ENCODE results near the gene FGD5.
"Not testable (repeated sequence)": the region's sequence is repeated elsewhere in the genome, so short reads cannot be mapped to it uniquely, and the experiment has no call there.

Gene FGD5

DNA sequence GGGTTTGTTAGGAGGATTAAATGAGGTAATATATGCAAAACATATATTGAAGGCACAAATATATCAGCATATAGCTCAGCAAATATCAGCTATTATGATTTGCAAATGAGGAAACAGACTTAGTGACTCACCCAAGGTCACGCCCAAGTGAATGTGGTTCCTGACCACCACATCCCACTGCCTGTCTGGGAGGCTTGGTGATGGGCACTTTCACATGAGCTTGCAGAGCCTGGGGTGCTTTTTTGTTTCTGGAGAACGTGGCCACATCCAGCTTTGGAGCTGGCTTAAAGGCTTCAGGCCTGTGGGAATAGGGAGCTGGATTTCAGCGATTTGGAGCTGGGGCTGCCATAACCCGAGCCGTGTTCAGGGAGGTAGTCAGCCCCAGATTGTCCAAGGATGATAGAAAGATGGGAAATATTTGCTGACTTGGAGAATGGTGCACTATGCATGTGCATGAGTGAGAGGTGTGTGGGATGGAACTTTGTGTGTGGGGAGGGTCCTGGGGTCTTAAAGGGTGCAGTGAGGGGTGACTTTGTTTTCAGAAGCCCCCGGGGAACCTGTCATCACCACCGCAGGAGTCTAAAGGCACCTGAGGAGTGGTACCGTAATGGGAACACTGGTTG is 12.0 kb upstream of the FGD5 start:
- no peak for DNase-seq (ENCODE audit: low read depth)

DNA sequence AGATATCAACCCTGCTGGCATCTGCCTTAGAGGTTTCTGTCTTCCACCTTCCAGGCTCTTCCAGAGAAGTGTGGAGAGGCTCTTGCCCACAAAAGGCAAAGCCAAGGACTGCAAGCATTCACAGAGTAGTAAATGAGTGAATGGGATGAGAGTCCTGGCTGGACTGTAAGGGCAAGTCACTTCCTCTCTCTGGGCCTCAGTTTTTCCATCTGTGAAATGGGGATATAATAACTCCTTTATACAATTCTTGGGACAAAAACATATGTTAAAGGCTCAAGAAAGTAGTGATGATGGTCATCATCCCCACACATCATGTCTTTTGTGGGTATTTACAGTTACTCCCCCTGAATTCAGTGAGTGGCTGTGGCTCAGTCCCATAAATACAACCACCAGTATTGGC is 10.7 kb upstream of the FGD5 start:
- DNase-seq (ENCODE audit: low read depth), result no peak

DNA sequence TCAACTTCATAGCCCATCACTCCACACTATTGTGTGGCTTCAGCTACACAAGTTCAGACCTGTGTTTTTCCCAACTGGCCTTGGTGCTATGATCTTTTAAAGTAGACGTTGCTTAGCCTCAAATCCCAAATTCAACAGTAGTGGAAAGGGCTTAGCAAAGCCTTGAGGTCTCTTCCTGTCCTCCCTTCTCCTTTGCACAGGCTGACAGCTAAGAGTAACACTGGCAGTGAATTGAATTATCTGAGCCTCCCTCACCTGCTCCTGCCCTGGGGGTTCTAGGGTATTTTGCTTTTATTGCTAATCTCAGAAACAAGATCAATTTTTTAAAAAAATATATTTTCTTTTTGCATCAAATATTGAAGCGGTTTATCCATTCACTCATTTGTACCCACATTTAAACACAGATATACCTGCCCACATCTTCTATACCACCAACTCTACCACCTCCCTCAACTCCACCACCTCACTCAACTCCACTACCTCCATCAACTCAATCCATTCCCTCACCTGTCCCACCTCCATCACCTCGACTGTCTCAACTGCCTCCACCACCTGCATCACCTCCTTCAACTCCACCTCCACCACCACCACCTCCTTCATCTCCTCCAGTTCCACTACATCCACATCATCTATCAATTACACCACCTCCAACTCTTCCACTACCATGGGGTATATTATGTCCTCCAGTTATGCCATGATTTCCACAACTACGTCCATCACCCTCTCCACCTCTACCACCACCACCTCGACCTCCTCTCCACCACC is 10.1 kb upstream of the FGD5 start:
- DNase-seq (ENCODE audit: low read depth), result no peak

DNA sequence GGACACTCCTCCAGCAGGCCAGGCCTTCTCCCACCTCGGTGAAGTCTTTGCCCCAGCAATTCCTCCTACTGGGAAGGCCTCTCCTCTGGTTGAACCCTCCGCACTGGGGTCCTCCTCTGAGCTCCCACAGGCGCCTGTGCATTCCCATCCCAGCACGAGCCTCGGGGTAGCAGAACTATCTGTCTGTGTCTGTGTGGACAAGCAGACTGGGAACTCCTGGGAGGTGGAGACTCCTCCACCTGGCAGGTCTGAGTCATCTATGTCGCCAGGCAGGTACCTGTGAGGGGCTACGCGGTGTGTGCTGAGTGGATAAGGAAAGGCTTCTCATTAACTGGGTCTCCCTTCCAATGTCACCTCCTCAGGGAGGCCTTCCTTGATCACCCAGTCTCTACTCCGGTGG is 9.2 kb upstream of the FGD5 start:
- DNase-seq (ENCODE audit: low read depth), result not testable (repeated sequence)

DNA sequence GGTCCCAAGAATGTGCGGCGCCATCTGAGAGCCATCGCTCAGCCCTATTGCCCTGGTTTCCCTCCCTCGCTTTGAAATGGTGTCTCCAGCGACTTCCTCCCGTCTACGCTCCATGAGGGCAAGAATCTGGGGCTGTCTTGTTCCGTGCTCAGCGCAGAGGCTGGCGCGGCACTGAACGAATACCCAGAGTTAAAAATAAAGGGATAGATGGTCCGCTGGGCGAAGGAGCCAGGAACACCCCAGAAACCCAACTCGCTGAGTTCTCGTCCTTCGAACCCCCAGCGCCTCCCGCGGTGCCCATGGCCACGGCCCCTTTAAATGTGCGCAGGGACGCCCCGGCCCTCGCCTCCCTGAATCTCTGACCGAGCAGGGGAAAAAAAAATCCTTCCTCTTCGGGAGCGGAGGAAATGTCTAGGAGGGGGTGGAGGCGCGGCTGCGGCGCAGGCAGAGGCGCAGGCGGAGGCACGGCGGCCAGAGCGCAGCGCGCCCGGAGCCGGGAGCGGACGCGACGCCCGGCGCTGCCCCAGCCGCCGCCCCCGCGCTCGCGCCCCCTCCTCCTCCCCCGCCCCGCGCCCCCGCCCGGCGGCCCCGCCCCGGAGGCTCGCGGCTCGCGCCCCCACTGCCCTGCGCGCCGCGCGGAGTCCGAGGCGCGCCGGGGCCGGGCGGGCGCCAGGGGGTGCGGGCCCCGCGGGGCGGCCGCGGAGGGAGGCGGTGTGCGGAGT is 8.5 kb upstream of the FGD5 start:
- no peak for DNase-seq (ENCODE audit: low read depth)

DNA sequence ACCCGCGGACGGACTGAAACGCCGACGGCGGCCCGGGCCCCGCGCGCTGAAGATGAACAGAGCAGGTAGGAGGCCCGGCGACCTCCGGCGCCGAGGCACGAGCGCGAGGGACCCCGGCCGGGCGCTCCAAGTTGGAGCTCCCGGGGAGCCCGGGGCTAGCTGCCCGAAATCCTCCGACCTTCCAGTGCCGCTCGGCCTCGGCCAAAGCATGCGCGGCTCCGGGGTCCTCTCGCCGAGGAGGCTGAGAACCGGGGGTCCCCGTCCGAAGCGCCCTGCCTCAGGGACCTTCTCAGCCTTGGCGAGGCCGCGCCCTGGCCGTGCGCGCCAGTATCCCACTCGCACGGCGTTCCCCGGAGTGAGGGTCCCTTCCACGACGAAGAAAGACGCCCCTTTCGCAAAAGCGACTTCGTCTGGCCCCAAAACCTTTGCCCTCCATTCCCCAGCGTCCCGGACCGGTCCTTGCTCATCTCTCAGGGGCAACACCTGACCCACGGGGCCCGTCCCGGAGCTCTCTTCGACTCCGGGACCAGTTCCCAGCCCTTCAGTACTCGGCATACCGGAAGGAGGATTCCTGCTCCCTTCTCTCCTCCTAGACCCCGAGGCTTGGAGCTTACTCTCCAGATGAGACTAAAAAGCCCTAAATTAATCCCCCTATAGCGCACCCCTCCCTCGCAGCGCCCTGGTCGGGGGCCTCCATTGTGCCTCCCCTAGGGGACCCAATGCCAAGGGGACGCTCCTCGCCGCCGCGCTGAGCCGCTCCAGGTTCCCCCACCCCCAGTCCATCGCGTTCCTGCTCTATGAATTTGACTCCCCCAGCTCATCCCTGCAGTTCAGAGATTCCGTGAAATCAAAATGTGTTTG is 7.7 kb upstream of the FGD5 start:
- DNase-seq (ENCODE audit: low read depth), result no peak

DNA sequence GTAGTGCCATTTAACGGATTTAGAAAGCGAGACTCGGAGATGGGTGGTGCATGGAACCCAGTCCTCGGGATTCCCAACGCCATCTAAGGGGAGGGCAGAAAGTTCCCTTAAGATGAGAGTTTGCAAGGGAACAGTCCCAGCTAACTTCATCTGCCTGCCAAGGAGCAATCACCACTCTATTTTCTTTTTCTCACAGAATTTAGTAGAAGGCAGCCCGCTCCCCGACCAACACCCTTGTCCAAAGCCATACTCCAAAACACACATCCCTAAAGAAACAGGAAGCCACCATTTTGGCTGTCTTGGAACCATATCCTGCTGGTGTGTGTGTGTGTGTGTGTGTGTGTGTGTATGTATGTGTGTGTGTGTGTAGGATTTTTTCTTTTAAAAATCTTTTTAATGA is 7.1 kb upstream of the FGD5 start:
- DNase-seq (ENCODE audit: low read depth), result no peak

DNA sequence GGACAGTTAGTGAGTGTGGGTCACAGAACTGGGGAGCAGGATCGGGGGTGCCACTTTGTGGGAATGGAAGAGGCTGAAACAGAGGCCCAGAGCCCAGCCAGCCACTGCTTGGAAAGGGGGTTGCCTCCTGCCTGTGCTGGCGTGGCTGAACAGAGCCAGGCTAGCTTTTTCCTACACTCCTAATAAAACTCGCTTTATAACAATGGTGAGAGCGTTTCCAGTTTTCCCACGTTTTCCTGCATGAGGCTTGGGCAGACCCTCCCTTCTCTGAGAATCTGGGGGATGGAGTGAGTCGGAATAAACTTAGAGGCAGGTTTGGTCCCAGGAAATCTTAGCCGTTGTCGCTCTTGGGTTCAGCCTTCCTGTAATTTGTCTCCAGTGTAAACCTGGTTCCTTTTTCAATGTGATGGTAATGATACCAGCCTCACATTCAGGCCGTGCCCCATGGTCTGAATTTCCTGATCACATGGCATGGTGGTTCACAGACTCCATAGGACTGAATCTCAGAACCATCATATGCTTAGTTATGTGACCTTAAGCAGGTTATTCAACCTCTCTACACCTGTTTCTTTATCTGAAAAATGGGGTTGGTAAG is 6.5 kb upstream of the FGD5 start:
- no peak for DNase-seq (ENCODE audit: low read depth)

DNA sequence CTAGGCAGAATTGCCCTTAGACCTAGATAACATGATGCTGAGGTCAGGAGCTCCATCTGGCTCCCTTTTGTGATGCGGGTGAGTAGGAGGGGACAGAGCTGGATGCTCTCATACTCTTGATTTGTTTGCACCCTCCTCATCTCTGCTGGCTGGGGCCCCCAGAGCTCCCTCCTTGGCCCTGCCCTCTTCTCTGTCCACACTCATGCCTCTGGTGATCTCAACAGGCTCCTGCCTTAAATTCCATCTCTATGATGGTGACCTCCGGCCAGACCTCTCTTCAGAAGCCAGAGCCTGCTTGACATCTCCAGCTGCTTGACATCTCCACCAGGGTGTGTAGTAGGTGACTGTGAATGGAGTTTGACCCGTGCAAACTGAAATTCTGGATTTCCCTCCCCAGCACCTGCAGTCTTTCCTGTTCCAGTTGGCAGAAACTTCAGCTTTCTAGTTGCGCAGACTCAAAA is 4.3 kb upstream of the FGD5 start:
- DNase-seq (ENCODE audit: low read depth), result no peak

DNA sequence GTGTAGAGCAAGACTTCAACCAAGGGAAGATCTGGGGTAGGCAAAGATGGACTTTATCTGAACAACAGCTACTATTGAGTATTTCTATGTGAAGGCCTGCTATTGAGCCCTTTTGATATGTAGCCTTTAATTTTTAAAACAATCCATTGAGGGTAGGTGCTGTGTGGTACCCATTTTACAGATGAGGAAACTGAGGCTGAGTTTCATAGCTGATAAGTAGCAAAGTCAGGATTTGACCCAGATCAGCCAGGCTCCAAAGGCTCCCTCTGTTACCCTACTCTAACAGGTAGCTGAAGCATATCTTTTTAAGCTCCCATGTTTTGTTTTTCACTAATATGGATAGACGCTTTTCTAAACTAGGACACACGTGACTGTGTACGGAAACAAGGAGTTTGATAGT is 2.4 kb upstream of the FGD5 start:
- DNase-seq (ENCODE audit: low read depth), result no peak

DNA sequence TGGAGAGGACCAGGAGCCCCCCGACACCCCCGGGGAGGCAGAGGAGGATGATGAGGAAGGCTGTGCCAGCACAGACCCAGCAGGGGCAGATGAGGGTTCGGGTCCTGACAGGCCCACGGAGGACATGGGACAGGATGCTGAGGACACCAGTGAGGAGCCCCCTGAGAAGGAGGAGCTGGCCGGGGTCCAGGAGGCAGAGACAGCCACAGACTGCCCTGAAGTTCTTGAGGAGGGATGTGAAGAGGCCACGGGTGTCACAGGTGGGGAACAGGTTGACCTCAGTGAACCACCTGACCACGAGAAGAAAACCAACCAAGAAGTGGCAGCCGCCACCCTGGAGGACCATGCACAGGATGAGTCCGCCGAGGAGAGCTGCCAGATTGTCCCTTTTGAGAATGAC is 909 bp downstream of the FGD5 start:
- no peak for DNase-seq (ENCODE audit: low read depth)

DNA sequence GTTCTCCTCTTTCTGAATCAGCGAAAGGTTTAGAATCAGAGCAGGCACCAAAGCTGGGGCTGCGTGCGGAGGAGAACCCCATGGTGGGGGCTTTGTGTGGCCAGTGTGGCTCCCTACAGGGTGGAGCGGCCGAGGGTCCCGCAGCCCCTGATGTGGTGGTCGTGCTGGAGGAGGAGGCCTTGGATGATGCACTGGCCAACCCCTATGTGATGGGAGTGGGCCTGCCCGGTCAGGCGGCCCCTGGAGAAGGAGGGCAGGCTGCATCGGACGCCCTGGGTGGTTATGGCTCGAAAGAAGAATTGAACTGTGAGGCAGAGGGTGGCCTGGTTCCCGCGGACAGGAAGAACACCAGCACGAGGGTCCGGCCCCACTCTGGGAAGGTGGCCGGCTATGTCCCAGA is 1.4 kb downstream of the FGD5 start:
- DNase-seq (ENCODE audit: low read depth), result no peak

DNA sequence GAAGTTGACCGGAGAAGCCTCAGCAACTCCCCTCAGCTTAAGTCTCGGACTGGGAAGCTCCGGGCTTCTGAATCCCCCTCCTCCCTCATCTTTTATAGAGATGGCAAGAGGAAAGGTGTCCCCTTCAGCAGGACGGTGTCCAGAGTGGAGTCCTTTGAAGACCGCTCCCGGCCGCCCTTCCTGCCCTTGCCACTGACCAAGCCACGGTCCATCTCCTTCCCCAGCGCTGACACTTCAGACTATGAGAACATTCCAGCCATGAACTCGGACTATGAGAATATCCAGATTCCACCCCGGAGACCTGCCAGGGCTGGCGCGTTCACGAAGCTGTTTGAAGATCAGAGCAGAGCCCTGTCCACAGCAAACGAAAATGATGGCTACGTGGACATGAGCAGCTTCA is 2.4 kb downstream of the FGD5 start:
- DNase-seq (ENCODE audit: low read depth), result no peak

DNA sequence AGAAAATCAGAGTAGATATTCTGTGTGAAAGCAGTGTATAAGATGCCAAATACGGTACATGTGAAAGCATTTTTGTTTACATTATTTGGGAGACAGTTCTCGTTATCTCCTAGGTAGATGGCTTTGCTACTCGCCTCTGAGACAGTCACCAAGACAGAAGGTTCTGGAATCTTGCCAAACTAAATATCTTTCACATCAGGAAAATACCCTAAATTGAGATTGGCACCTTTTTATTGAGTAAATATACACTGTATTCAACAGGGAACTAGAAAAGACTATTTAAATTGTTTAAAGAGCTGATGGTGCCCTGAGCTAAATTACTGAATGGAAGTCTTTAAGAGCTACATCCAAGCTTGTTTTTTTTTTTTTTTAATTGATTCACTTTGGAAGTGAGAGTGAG is 3.4 kb downstream of the FGD5 start:
- no peak for DNase-seq (ENCODE audit: low read depth)

DNA sequence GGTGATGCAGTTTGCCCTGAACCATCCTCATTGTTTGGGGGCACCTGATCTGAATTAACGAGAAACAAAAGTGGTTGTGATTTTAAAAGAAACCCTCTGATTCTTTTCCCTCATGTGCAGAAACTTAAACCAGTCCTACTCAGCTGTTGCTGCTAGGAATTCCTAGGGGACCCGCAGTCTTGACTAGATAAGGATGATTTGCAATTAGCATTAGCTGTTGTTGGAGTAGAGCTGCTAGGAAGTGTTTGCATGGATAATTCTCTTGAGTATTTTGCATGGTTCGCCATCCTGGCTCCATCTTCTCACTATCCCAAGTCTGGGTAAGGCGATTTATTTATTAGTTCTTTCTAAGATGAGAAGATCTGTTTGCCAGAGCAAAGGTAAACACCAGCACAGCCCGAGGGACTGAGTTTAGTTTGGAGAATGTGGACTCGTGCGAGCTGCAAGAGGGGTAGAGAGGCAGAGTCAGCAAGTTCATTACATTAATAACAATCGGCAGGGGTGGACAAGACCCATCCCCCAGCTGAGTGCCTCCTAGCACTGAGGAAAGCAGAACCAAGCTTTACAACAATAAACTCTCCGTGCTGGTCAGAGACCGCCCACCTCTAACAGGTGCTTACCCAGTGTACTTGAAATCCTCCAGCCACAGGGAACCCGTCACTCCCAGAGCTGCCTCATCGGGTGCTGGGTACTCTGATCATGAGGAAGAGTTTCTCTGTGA is 4.1 kb downstream of the FGD5 start:
- no peak for DNase-seq (ENCODE audit: low read depth)

DNA sequence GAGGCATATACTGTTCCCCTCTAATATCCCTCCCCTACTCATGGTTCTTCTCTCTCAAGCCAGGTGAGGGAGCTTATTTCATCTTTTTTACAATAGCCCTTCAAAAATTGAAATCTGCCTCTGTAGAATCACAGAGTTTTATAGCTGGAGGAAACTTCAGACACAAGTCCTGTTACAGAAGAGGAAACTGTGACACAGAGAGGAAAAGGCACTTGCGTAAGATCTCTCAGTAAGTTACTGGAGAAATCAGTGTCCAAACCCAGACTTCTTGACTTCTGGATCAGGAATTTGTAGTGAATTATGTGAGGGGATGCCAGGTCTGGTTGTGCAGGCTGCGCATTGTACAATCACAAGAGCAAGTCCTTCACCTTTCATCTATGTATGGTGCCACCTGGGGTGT is 4.6 kb downstream of the FGD5 start:
- no peak for DNase-seq (ENCODE audit: low read depth)

DNA sequence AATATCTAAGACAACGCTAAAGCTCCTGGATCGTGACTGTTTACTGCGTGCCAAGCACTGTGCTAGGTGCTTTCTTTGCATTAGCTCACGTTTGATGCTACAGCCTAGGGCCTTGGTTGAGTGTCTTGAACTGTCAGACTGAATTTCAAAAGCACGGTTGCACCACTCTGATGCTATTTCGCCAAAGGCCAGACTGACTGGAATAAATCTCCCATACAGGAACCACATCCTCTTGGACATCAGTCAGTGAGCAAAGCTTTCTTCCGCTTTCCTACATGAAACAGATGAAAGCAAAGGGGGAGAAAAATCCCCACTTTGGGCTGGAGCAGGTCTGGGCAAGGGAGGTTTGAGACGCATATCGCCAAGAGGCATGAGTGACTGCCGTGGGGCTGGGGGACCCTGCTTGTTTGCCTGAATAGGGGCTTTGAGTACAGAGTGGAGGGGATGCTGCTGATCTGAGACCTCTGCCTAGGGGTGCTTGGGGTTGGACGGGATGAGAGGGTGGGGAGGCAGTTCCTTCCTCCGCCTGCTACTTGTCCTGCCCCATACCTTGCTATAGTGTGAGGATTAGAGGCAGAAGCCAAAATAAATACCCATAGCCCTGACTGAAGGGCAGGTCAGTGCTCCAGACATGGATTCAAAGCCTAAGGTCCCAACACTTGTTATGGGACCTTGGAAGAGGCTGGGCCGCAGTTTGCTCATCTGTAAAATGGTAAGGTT is 5.3 kb downstream of the FGD5 start:
- no peak for DNase-seq (ENCODE audit: low read depth)

DNA sequence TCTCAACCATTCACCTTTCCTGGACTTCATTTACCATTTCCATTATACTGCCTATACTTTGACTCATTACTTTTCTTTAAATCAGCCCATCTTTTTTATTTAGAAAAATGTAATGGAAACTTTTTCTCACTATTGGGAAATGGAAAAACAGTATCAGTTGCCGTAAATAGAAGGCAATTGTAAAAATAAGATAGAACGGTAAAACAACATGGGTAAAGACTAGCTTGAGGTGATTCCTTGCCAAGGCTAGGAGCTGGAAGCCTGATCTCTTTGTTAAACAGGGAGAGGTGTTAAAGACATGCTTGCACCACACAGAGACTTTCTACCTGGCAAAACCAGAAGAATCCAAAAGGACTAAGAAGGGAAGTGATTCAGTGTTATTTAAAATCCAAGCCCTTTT is 5.9 kb downstream of the FGD5 start:
- DNase-seq (ENCODE audit: low read depth), result no peak

DNA sequence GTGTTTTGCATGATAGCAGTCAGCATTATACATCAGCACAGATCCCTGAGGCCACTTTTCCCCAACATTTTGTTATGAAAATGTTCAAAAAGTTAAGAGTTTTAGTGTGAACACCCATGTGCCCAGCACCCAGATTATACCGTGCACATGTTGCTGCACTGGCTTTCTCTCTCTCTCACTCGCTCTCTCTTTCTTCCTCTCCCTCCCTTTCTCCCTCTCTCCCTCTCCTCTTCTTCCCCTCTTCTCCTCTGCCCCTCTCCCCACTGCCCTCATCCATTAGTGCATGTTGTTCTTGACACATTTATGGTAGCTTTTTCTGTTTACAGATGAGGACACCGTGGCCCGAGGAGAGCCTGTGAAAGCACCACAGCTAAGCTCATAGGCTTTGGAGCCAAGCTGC is 7.3 kb downstream of the FGD5 start:
- no peak for DNase-seq (ENCODE audit: low read depth)

DNA sequence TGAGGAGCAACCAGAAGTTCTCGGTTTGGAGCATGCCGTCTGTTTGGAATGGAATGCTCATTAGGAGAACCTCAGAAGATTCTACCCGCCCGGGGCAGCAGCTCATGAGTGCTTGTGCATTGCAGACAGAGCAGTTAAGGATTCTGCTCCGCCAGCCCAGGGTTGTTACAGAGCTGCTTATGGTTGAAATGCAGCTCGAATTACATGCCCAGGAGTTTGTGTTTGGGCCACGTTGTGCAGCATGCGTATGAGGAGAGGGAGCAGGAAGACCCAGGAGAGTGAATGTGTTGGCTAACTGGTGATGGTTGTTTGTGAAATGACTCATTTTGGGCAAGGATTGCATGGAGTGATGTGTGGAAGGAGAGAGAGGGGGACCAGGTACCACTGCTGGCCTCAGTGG is 9.0 kb downstream of the FGD5 start:
- DNase-seq (ENCODE audit: low read depth), result no peak

DNA sequence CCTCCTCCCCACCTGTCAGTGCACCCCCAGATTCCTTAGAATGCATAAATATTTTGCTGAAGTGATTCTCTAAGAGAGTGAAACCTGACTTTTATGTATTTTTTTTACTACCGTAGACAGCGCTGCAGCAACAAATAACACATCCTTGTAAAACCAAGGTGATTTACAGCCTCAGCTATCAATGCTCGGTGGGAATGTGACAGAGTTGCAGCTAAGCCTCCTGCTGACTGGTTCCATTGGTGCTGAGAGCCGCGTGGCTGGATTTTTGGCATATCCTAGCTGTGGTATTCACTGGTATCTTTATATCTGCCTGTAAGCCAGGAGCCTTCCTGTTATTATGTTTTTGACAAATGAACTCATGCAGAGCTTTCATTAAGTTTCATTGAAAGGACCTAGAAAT is 11.0 kb downstream of the FGD5 start:
- DNase-seq (ENCODE audit: low read depth), result no peak

All from stromal cell of bone marrow (primary cell).